AG04449 (cell line): ENCODE measurements around the gene BBLN.

Experiments
- CTCF ChIA-PET: fragments of 350-600 bp; formaldehyde crosslinking; extraction: SDS; loops from one replicate; lab custom pipeline; 2021; ENCODE audit warnings: antibody characterized with exemption; lab: Yijun Ruan, JAX
- POLR2A ChIA-PET: fragments of 400-600, 350-600 bp; formaldehyde crosslinking; extraction: SDS; loops from one replicate; lab custom pipeline; 2020; ENCODE audit warnings: antibody characterized with exemption, inconsistent platforms; lab: Yijun Ruan, JAX
- DNase-seq: peaks from one replicate; pipeline ENCODE4 v3.0.0-alpha.2; 2010; ENCODE audit warnings: low read depth, low spot score
- H3K4me3 ChIP-seq: 2 replicates; pipeline ENCODE4 v1.5.1; 2011; ENCODE audit warnings: low read depth, mild to moderate bottlenecking, control low read depth, low read length
- TF ChIP-seq, protein P1 (sequence below): IDR thresholded peaks from one replicate; pipeline ENCODE4 v1.5.1; 2011; ENCODE audit warnings: mild to moderate bottlenecking, moderate library complexity, low read length, control low read depth, inconsistent platforms; ENCODE audit not compliant: insufficient read depth; ENCODE audit errors: missing control alignments

The BBLN gene

DNA sequence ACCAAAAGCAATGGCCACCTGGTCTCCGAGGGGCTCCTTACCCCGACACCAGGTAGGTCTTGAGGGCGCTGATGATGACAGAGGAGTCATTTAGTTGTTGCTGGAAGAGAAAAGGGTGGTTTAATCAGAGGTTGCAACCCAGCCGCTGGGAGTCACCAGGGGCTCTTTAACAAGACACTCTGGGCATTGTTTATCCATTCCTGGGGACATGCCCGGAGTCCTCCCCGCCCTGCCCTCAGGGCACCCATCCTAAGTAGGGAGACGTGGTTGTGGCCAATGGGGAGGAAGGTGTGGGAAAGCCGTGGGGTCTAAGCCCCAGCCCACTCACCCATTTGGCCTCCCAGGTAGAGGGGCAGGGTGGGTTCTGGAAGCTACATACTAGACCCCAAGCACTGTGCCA, 35.6 kb upstream of the BBLN start:
- POLR2A ChIA-PET, result no interaction called here
- TF ChIP-seq, protein P1, sequence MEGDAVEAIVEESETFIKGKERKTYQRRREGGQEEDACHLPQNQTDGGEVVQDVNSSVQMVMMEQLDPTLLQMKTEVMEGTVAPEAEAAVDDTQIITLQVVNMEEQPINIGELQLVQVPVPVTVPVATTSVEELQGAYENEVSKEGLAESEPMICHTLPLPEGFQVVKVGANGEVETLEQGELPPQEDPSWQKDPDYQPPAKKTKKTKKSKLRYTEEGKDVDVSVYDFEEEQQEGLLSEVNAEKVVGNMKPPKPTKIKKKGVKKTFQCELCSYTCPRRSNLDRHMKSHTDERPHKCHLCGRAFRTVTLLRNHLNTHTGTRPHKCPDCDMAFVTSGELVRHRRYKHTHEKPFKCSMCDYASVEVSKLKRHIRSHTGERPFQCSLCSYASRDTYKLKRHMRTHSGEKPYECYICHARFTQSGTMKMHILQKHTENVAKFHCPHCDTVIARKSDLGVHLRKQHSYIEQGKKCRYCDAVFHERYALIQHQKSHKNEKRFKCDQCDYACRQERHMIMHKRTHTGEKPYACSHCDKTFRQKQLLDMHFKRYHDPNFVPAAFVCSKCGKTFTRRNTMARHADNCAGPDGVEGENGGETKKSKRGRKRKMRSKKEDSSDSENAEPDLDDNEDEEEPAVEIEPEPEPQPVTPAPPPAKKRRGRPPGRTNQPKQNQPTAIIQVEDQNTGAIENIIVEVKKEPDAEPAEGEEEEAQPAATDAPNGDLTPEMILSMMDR, result no peak
- no peak overlapping the region for H3K4me3 ChIP-seq
- DNase-seq, result no peak
- CTCF ChIA-PET, result interaction anchor here (0.6 to 6.8 kb wide), 25 partner anchors 9 to 322 kb away, joined by 3 to 112 read pairs (median 4); no protein-coding TSS in a partner anchor

DNA sequence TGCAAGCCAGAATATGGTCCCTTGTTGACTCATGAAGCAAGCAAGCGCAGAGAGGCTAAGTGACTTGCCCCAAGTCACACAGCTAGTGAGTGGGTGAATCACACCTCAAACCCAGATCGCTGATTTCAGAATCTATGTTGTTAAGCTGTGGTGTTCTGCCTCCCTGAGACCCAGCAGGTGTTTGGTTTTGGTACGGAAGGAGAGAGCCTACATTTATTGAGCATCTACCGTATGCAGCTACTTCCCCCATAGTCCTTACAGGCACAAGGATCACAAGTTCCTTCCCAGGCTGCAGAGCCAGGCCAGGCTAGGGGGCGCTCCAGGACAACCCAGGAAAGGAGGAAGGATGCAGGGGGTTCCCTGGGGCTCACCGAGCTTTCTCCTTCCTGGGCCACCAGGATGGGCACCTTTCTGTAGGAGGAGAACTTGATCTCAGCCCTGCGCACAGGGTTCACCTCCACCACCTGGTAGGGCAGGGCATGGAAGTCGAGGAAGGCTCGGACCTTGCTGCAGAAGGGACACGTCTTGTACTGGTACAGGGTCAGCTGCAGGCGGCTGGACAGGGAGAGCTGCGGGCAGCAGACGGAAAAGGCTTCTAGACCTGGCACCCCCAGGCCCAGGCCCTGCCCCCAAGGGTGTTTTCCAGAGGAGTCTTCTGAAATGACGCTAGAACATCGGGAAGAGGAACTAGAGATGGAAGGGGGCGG, 35.0 kb upstream of the BBLN start:
- no peak for DNase-seq
- CTCF ChIA-PET, result interaction anchor here (0.6 to 6.8 kb wide), 30 partner anchors 9 to 323 kb away, joined by 3 to 112 read pairs (median 4); partner anchors contain the start of gene DPM2
- H3K4me3 ChIP-seq, result no peak overlapping the region
- TF ChIP-seq, protein P1, result peak; percentile 70
- POLR2A ChIA-PET, result no interaction called here

DNA sequence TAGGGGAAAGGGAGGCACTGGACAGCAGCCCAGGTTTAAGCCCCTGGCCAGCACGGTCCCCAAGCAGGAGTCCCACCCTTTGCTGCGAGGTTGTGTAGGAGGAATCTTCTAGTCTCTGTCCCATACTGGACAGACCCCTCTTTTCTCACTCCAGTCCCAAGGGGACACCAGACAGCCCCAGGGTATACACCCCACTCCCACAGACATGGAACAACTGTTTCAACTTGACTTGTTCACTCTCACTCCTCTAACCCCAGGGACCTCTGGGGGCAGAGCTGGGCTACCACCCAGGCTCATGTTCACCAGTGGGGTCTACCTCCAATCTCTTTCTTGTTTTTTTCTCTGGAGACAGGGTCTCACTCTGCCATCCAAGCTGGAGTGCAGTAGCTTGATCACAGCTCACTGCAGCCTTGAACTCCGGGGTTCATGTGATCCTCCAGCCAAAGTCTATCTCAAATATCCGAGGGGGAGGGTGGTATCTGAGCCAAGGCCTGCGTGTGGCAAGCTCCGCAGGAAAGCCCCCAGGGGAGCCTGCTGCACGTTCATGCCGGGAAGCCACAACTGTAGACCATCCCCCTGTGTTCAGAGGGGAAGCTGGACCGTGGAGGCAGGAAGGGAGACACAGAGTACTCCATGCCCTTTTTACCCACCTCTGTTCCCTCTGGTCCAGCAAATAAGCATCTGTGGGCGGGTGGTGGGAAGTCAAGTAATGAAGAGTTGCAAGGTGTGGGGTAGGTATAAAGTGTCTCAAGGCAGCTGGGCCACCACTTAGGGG, 34.3 kb upstream of the BBLN start:
- peak overlapping the region; percentile 31 for H3K4me3 ChIP-seq
- no peak for DNase-seq
- POLR2A ChIA-PET, result interaction anchor here (1.3 kb wide), 1 partner anchor 9 kb away, joined by 3 read pairs; no protein-coding TSS in a partner anchor
- CTCF ChIA-PET, result interaction anchor here (0.6 to 6.8 kb wide), 20 partner anchors 10 to 705 kb away, joined by 3 to 112 read pairs (median 4); partner anchors contain the start of gene DPM2
- TF ChIP-seq, protein P1, result no peak

DNA sequence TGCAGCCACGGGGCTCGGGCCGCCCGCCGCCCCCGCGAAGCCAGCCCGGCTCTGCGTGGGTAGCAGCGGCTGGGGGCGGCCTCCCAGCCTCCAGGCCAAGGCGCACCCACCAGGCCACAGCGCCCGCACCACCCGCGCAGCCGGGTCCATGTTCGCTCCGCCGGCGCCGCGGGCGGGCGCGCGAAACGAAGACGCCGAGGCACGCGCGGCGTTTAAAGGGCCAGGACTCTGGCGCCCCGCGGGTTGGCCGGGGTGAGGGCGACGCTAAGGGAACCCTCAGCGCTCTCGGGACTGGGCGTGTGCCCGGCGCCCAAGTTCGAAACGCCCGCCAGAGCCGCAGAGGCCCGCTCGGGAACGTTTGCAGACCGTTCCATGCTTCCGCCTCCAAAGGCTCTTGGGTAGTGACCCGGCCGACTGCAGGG, 32.5 kb upstream of the BBLN start, which contains the start of gene PTGES2:
TSS of gene PTGES2 (minus strand) at position 162 of the 422 bp plus-strand sequence. CDS start at position 150, 12 bp downstream.
- TF ChIP-seq, protein P1, result no peak
- POLR2A ChIA-PET, result interaction anchor here (0.9 kb wide), 1 partner anchor 9 kb away, joined by 5 read pairs; no protein-coding TSS in a partner anchor
- CTCF ChIA-PET, result interaction anchor here (1.5 to 6.8 kb wide), 3 partner anchors 12 to 185 kb away, joined by 4 to 112 read pairs (median 6); no protein-coding TSS in a partner anchor
- peak within 1 kb of the TSS; percentile 95 for H3K4me3 ChIP-seq
- no peak for DNase-seq

DNA sequence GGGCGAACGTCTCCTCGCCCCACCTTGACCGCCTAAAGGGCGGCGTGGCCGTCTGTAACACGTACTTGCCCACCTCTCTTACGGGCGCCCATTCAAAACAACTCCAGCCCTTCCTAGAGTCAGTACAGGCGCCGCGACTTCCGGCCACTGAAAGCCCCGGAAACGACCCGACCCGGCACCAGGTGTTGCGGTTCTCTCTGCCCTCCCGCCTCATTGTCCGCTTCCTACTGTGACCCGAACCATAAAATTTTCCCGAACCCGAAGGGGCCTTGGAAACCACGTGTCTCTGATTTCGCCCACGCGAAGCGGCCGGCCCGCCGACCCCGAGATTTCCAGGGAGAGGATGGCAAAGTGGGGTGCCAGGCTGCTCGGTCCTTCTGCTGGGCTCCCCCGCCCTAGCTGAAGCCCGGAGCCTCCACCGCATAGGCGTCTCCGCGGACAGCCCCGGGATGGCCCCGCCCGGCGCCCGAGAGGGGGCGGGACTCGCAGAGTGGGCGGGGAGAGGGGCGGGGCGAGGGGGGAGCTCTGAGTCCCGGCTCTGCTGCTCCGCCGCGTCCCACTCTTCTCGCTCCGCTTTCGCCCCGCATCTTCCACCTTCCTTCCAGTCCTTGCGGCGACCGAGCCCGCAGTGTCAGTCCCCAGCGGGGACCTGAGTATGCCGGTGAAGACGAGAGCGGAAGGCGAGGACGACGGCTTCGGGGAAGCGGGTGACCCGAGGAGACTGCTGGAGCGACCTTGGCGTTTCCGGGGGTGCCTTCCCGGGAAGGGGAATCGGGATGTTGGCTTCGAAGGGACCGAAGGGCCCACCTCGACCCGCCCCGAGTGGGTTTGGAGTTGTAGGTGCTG, 31.9 kb upstream of the BBLN start:
- TF ChIP-seq, protein P1, result no peak
- ChIA-PET POLR2A (interaction anchor here (0.6 to 0.9 kb wide), 4 partner anchors 9 to 47 kb away, joined by 3 to 5 read pairs (median 4); no protein-coding TSS in a partner anchor), CTCF (interaction anchor here (0.8 to 6.8 kb wide), 13 partner anchors 8 to 185 kb away, joined by 3 to 112 read pairs (median 4); no protein-coding TSS in a partner anchor)
- peak; percentile 42 for DNase-seq
- peak overlapping the region; percentile 95 for H3K4me3 ChIP-seq
